ENCODE data around the gene NAGPA. TPM values are rescaled to one million over a fixed set of nuclear protein-coding genes. Genes with fewer than 3 reads are reported as not detected.

NAGPA gene
- total RNA-seq, 2 donors from 2014 or later = 12.7 to 14.0 TPM

- Mint-ChIP-seq H3K4me1 (no peaks in the 10 kb centered on the region), H3K9me3 (no peaks in the 10 kb centered on the region), H3K4me3 (no peak overlapping the region), H3K27me3 (ENCODE audit: insufficient read depth) (peaks cover 5% of the 10 kb centered on the region), H3K27ac (no peak overlapping the region), H3K36me3 (ENCODE audit: low read depth) (no peaks in the 10 kb centered on the region)
- 90 to 95% methylated on average over 3 to 5 of the region's 5 CpGs for WGBS, 2 experiments (ENCODE audit: insufficient coverage in 1 of 2, insufficient read length in 1 of 2)
- Histone ChIP-seq H3K27me3 (ENCODE audit: control insufficient read depth, insufficient read depth, low read length, poor library complexity, severe bottlenecking) (no peaks in the 10 kb centered on the region), H3K9ac (ENCODE audit: extremely low read depth, low read length, poor library complexity, severe bottlenecking) (no peak overlapping the region), H3K4me1 (ENCODE audit: control insufficient read depth, insufficient read depth, low read length) (no peaks in the 10 kb centered on the region), H3K9me3 (ENCODE audit: control insufficient read depth, low read length) (no peaks in the 10 kb centered on the region), H3K27ac (ENCODE audit: low read depth, low read length) (no peak overlapping the region), H3K4me3 (ENCODE audit: low read length) (no peak overlapping the region), H3K36me3 (ENCODE audit: control insufficient read depth, insufficient read depth, low read length) (no peaks in the 10 kb centered on the region)
- DNase-seq = no peak
- TF ChIP-seq CTCF (conservative IDR thresholded peaks at IDR 0.05) = no peak
These were observed 57.1 kb downstream of the NAGPA start for GRCh38 chr16:4976611-4977145.

GRCh38 chr16:4976079-4976478 lies 57.7 kb downstream of the NAGPA start:
- Histone ChIP-seq H3K4me3 (ENCODE audit: low read length) (no peak overlapping the region), H3K9ac (ENCODE audit: extremely low read depth, low read length, poor library complexity, severe bottlenecking) (no peak overlapping the region), H3K27ac (ENCODE audit: low read depth, low read length) (no peak overlapping the region), H3K4me1 (ENCODE audit: control insufficient read depth, insufficient read depth, low read length) (no peaks in the 10 kb centered on the region), H3K36me3 (ENCODE audit: control insufficient read depth, insufficient read depth, low read length) (no peaks in the 10 kb centered on the region), H3K9me3 (ENCODE audit: control insufficient read depth, low read length) (no peaks in the 10 kb centered on the region), H3K27me3 (ENCODE audit: control insufficient read depth, insufficient read depth, low read length, poor library complexity, severe bottlenecking) (no peaks in the 10 kb centered on the region)
- peaks cover 7% of the 10 kb centered on the region for H3K27me3 Mint-ChIP-seq (ENCODE audit: insufficient read depth)
- H3K4me1 Mint-ChIP-seq = no peaks in the 10 kb centered on the region
- DNase-seq = no peak
- H3K36me3 Mint-ChIP-seq (ENCODE audit: low read depth) = no peaks in the 10 kb centered on the region
- WGBS, 2 experiments (ENCODE audit: insufficient coverage in 1 of 2, insufficient read length in 1 of 2) = 89 to 92% methylated on average over 1 to 2 of the region's 2 CpGs
- no peak overlapping the region for H3K4me3 Mint-ChIP-seq
- TF ChIP-seq CTCF (conservative IDR thresholded peaks at IDR 0.05) = no peak
- no peaks in the 10 kb centered on the region for H3K9me3 Mint-ChIP-seq
- H3K27ac Mint-ChIP-seq = no peak overlapping the region

Other genes starting within 250 kb of the NAGPA start
- gene SEPTIN12, start 245.6 kb downstream of the NAGPA start, total RNA-seq = under 1 TPM; 0.40 to 0.73 TPM
- gene SMIM22, start 238.6 kb downstream of the NAGPA start, total RNA-seq = not detected
- 10 to 100 TPM; 46.2 to 49.0 TPM for gene ROGDI, start 231.3 kb downstream of the NAGPA start, total RNA-seq
- gene GLYR1, start 186.6 kb downstream of the NAGPA start, total RNA-seq = 100 to 1,000 TPM in 1 of 2 donors, 10 to 100 TPM in 1; 99.3 to 108 TPM
- 10 to 100 TPM; 36.8 to 46.7 TPM for gene UBN1, start 186.5 kb downstream of the NAGPA start, total RNA-seq
- gene PPL, start 96.8 kb downstream of the NAGPA start, total RNA-seq = 10 to 100 TPM; 37.8 to 48.5 TPM
- under 1 TPM; 0.22 to 0.33 TPM for gene SEC14L5, start 75.6 kb downstream of the NAGPA start, total RNA-seq
- gene C16orf89, start 32.0 kb upstream of the NAGPA start, total RNA-seq = under 1 TPM in 1 of 2 donors, not detected in 1; 0.51 TPM
- 10 to 100 TPM; 25.1 to 32.3 TPM for gene ALG1, start 37.9 kb upstream of the NAGPA start, total RNA-seq
- gene EEF2KMT, start 63.9 kb upstream of the NAGPA start, total RNA-seq = 10 to 100 TPM in 1 of 2 donors, 1 to 10 TPM in 1; 8.6 to 15.6 TPM

All from endodermal cell (in vitro differentiated cells).